Renal pelvis (tissue), 4 donors: ENCODE measurements around the gene DCST1. TPM values are rescaled to one million over a fixed set of nuclear protein-coding genes. Genes with fewer than 3 reads are reported as not detected.

Source experiments
- DNase-seq: peaks from one replicate; pipeline ENCODE4 v3.0.0-alpha.2; 2013
- polyA plus RNA-seq, 3 donors: library from polyadenylated mRNA; unstranded; fragments of 120-200 nt; gene quantifications; one replicate each; pipeline ENCODE4 v1.2.1, GENCODE V29; 2013; ENCODE audit not compliant: insufficient read length in 3 of 3

The DCST1 gene
- polyA plus RNA-seq, 3 donors = 0.38 to 0.61 (median 0.41) TPM

GRCh38 chr1:155073377-155074242 is 40.0 kb downstream of the DCST1 start:
- no peak for DNase-seq

- DNase-seq = no peak
Observed at GRCh38 chr1:155075535-155075934, 41.9 kb downstream of the DCST1 start.

- DNase-seq = no peak
Observed at GRCh38 chr1:155076371-155076770, 42.7 kb downstream of the DCST1 start.

- DNase-seq = no peak
Observed at GRCh38 chr1:155077346-155077745, 43.7 kb downstream of the DCST1 start.

- no peak for DNase-seq
Observed at GRCh38 chr1:155077758-155078445, 44.3 kb downstream of the DCST1 start.

GRCh38 chr1:155078469-155079209 is 45.0 kb downstream of the DCST1 start, which contains the start of gene EFNA3:
TSS of gene EFNA3 (plus strand) at chr1:155078837. CDS start at chr1:155078942, 105 bp downstream.
- DNase-seq = no peak

- no peak for DNase-seq
Observed at GRCh38 chr1:155079210-155079486, 45.5 kb downstream of the DCST1 start.

- no peak for DNase-seq
Observed at GRCh38 chr1:155079487-155080311, 46.1 kb downstream of the DCST1 start.

- DNase-seq = peak; percentile 85
Observed at GRCh38 chr1:155080312-155081228, 46.9 kb downstream of the DCST1 start.

GRCh38 chr1:155081472-155082300 is 48.1 kb downstream of the DCST1 start:
- no peak for DNase-seq

- DNase-seq = no peak
Observed at GRCh38 chr1:155082301-155083051, 48.9 kb downstream of the DCST1 start.

GRCh38 chr1:155083052-155083541 is 49.5 kb downstream of the DCST1 start:
- DNase-seq = no peak

GRCh38 chr1:155083865-155084721 is 50.5 kb downstream of the DCST1 start:
- DNase-seq = no peak

- peak; percentile 98 for DNase-seq
Observed at GRCh38 chr1:155084722-155085503, 51.3 kb downstream of the DCST1 start.

GRCh38 chr1:155085504-155086127 is 52.0 kb downstream of the DCST1 start:
- DNase-seq = no peak

GRCh38 chr1:155086128-155086741 is 52.6 kb downstream of the DCST1 start:
- DNase-seq = no peak
